Panc1 (cell line): Measurements from ENCODE around the gene BAHCC1.
A peak's percentile ranks its signal among the peaks of the same experiment; 100 is the strongest.

Experiments
- POLR2AphosphoS5 ChIP-seq: IDR thresholded peaks from 2 replicates; pipeline ENCODE4 v1.6.1; 2012; ENCODE audit warnings: mild to moderate bottlenecking, low read depth, low read length, moderate library complexity
- TF ChIP-seq, protein P1 (sequence below): fragments of 450-650 bp; IDR thresholded peaks from 2 replicates; pipeline ENCODE4 v1.5.1; 2017; ENCODE audit warnings: mild to moderate bottlenecking

DNA sequence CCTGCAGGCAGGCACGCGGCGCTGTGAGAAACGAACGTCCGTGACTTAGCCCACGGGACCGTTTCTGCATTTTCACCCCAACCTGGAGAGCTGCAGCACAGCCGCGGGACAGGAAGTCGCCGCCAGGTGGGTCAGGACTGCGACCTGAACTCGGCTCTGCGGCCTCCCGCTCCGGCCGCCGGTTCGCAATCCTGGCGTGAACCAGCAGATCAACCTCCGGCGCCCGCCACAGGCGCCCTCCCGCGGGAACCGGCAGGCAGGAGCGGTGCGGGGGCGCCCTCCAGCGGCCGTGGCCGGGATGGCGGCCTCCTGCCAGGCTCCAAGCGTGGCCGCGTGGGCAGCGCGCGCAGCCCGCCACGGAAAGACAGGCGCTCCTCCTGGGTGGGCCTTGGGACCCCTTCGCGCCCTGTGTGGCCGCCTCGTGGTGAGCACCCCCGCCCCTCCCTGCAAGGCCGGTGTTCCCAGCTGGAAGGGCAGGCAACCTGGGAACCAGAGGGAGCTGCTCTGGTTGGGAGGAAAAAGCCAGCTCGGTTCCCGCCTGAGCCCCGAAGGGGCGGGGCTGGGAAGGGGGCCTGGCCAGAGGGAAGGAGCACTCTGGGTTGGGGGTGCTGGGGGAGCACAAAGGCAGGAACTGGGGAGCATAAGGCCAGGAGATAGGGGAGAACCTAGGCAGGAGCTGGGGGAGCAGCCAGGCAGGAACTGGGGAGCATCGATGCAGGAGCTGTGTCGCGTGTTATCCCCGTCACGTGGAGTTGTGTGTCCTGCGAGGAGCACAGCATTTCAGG is 89.1 kb downstream of the BAHCC1 start:
- TF ChIP-seq, protein P1, sequence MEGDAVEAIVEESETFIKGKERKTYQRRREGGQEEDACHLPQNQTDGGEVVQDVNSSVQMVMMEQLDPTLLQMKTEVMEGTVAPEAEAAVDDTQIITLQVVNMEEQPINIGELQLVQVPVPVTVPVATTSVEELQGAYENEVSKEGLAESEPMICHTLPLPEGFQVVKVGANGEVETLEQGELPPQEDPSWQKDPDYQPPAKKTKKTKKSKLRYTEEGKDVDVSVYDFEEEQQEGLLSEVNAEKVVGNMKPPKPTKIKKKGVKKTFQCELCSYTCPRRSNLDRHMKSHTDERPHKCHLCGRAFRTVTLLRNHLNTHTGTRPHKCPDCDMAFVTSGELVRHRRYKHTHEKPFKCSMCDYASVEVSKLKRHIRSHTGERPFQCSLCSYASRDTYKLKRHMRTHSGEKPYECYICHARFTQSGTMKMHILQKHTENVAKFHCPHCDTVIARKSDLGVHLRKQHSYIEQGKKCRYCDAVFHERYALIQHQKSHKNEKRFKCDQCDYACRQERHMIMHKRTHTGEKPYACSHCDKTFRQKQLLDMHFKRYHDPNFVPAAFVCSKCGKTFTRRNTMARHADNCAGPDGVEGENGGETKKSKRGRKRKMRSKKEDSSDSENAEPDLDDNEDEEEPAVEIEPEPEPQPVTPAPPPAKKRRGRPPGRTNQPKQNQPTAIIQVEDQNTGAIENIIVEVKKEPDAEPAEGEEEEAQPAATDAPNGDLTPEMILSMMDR: peak; percentile 100
- TF ChIP-seq POLR2AphosphoS5: no peak
